ENCODE measurements around the gene UBE3D.

- TF ChIP-seq CTCF (IDR thresholded peaks at IDR 0.05), result no peak
- TF ChIP-seq POLR2A (IDR thresholded peaks at IDR 0.05), result no peak
Measured at GRCh38 chr6:83044091-83044768, 21.4 kb downstream of the UBE3D start.

Measured in Peyer's patch (tissue), 4 donors.